Measurements from ENCODE around the gene IRAK2.

DNA sequence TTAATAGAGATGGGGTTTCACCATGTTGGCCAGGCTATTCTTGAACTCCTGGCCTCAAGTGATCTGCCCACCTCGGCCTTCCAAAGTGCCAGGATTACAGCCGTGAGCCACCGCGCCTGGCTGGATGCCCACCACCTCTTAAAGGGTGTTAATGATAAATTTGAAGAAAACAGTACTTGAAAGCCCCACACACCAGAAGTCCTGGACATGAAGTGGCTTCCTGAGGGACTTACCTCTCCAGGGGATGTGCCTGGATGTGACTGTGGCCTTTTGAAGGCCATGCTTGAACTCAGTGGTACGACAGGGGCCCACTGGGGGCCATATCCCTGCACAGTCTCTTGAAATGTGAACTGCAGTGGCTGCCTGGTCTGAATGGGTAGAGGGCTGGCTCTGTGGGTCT lies 18.2 kb downstream of the IRAK2 start:
- TF ChIP-seq YY1 (IDR thresholded peaks at IDR 0.05; ENCODE audit: low read depth, low read length) (no peak), GABPA (IDR thresholded peaks at IDR 0.05; ENCODE audit: borderline replicate concordance, insufficient read depth, low read length) (no peak), FOSL1 (IDR thresholded peaks at IDR 0.05; ENCODE audit: insufficient read depth, low read depth, low read length) (no peak), KDM1A (IDR thresholded peaks at IDR 0.05; ENCODE audit: borderline replicate concordance, low read length) (no peak), SAP30 (IDR thresholded peaks at IDR 0.05; ENCODE audit: insufficient read depth, insufficient replicate concordance, low read length) (no peak), CREB1 (IDR thresholded peaks at IDR 0.05) (no peak), POLR2AphosphoS5 (IDR thresholded peaks at IDR 0.05; ENCODE audit: low read depth, low read length) (no peak), SIN3A (conservative IDR thresholded peaks at IDR 0.05 in 1 of 2, IDR thresholded peaks at IDR 0.05 in 1 of 2; ENCODE audit: low read depth in 1 of 2, low read length in 2 of 2) (no peak), GTF2F1 (IDR thresholded peaks at IDR 0.05; ENCODE audit: borderline replicate concordance, low read depth, low read length) (no peak)
- TF ChIP-seq, protein P1, sequence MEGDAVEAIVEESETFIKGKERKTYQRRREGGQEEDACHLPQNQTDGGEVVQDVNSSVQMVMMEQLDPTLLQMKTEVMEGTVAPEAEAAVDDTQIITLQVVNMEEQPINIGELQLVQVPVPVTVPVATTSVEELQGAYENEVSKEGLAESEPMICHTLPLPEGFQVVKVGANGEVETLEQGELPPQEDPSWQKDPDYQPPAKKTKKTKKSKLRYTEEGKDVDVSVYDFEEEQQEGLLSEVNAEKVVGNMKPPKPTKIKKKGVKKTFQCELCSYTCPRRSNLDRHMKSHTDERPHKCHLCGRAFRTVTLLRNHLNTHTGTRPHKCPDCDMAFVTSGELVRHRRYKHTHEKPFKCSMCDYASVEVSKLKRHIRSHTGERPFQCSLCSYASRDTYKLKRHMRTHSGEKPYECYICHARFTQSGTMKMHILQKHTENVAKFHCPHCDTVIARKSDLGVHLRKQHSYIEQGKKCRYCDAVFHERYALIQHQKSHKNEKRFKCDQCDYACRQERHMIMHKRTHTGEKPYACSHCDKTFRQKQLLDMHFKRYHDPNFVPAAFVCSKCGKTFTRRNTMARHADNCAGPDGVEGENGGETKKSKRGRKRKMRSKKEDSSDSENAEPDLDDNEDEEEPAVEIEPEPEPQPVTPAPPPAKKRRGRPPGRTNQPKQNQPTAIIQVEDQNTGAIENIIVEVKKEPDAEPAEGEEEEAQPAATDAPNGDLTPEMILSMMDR (IDR thresholded peaks at IDR 0.05; ENCODE audit: control extremely low read depth in 1 of 3, insufficient read depth in 1 of 3, low read depth in 1 of 3, low read length in 3 of 3) = no peak

All from H1 (cell line).